ENCODE data around the gene NDUFS7. TPM values are rescaled to one million over a fixed set of nuclear protein-coding genes. Genes with fewer than 3 reads are reported as not detected.

The NDUFS7 gene
- total and polyA plus RNA-seq, 12 donors, result 4.7 to 286 (median 148) TPM

- DNase-seq, result no peak
- intact Hi-C loops (cut with DNase I), result no loop called here
- Histone ChIP-seq H3K27ac (no peak overlapping the region), H3K4me1 (replicated peaks in 1 of 2) (peaks cover 0 to 4% of the 10 kb centered on the region in 2 donors), H3K4me3 (no peak overlapping the region), H3K27me3 (no peaks in the 10 kb centered on the region), H3K36me3 (replicated peaks in 1 of 2) (peaks cover 0 to 51% of the 10 kb centered on the region in 2 donors), H3K9me3 (replicated peaks in 1 of 3) (no peaks in the 10 kb centered on the region)
- 87 to 95% (median 93%) methylated on average over 11 to 42 of the region's 42 CpGs for WGBS, 4 donors
- TF ChIP-seq CTCF (IDR thresholded peaks at IDR 0.05) (no peak), POLR2A (IDR thresholded peaks at IDR 0.05) (no peak)
Observed at GRCh38 chr19:1390890-1391423, 7.2 kb downstream of the NDUFS7 start.

GRCh38 chr19:1392407-1392806 lies 8.7 kb downstream of the NDUFS7 start:
- intact Hi-C loops (cut with DNase I), result no loop called here
- no peaks in the 10 kb centered on the region for H3K27me3 ChIP-seq
- no peaks in the 10 kb centered on the region for H3K4me1 ChIP-seq (replicated peaks in 1 of 2)
- 93 to 97% (median 95%) methylated on average over 15 of the region's 15 CpGs for WGBS, 4 donors
- no peak for TF ChIP-seq CTCF (IDR thresholded peaks at IDR 0.05)
- no peak for TF ChIP-seq POLR2A (IDR thresholded peaks at IDR 0.05)
- no peak for DNase-seq
- no peak overlapping the region for H3K27ac ChIP-seq
- peaks cover 0 to 51% of the 10 kb centered on the region in 2 donors for H3K36me3 ChIP-seq (replicated peaks in 1 of 2)
- no peak overlapping the region for H3K4me3 ChIP-seq
- no peaks in the 10 kb centered on the region for H3K9me3 ChIP-seq (replicated peaks in 1 of 3)

GRCh38 chr19:1392939-1393530 lies 9.3 kb downstream of the NDUFS7 start:
- no peak for TF ChIP-seq POLR2A (IDR thresholded peaks at IDR 0.05)
- no peak for TF ChIP-seq CTCF (IDR thresholded peaks at IDR 0.05)
- peaks cover 0 to 49% of the 10 kb centered on the region in 2 donors for H3K36me3 ChIP-seq (replicated peaks in 1 of 2)
- H3K9me3 ChIP-seq (replicated peaks in 1 of 3), result no peaks in the 10 kb centered on the region
- DNase-seq, result no peak
- no peak overlapping the region for H3K27ac ChIP-seq
- no peaks in the 10 kb centered on the region for H3K4me1 ChIP-seq (replicated peaks in 1 of 2)
- no peak overlapping the region for H3K4me3 ChIP-seq
- 88 to 95% (median 91%) methylated on average over 13 to 37 of the region's 37 CpGs for WGBS, 4 donors
- H3K27me3 ChIP-seq, result no peaks in the 10 kb centered on the region
- intact Hi-C loops (cut with DNase I), result no loop called here

GRCh38 chr19:1393841-1394240 lies 10.1 kb downstream of the NDUFS7 start:
- intact Hi-C loops (cut with DNase I), result no loop called here
- no peaks in the 10 kb centered on the region for H3K27me3 ChIP-seq
- TF ChIP-seq POLR2A (IDR thresholded peaks at IDR 0.05), result no peak
- no peak for TF ChIP-seq CTCF (IDR thresholded peaks at IDR 0.05)
- WGBS, 4 donors, result 89 to 96% (median 95%) methylated on average over 14 to 17 of the region's 17 CpGs
- no peaks in the 10 kb centered on the region for H3K9me3 ChIP-seq (replicated peaks in 1 of 3)
- H3K36me3 ChIP-seq (replicated peaks in 1 of 2), result peaks cover 0 to 41% of the 10 kb centered on the region in 2 donors
- H3K4me1 ChIP-seq (replicated peaks in 1 of 2), result no peaks in the 10 kb centered on the region
- DNase-seq, result no peak
- no peak overlapping the region for H3K4me3 ChIP-seq
- H3K27ac ChIP-seq, result no peak overlapping the region
